Colonic mucosa (tissue), 4 donors: ENCODE data around the gene SCUBE1. TPM values are rescaled to one million over a fixed set of nuclear protein-coding genes. Genes with fewer than 3 reads are reported as not detected.

Experiments
- DNase-seq: peaks from one replicate; pipeline ENCODE4 v3.0.0-alpha.2; 2020
- H3K27ac ChIP-seq: fragments of 200-600 bp; one replicate; pipeline ENCODE4 v1.8.0; 2021
- H3K27me3 ChIP-seq: fragments of 200-600 bp; one replicate; pipeline ENCODE4 v1.8.0; 2021
- H3K36me3 ChIP-seq: fragments of 200-600 bp; one replicate; pipeline ENCODE4 v1.8.0; 2021
- H3K4me1 ChIP-seq: fragments of 200-600 bp; one replicate; pipeline ENCODE4 v1.8.0; 2021; ENCODE audit warnings: mild to moderate bottlenecking
- H3K4me3 ChIP-seq: fragments of 200-600 bp; one replicate; pipeline ENCODE4 v1.8.0; 2021
- H3K9ac ChIP-seq, 2 donors: one replicate each; pipeline ENCODE4 v1.7.0; 2013; ENCODE audit warnings: control low read depth in 2 of 2, low read depth in 2 of 2, low read length in 2 of 2
- H3K9me3 ChIP-seq: fragments of 200-600 bp; one replicate; pipeline ENCODE4 v1.8.0; 2021
- intact Hi-C: fragments of 100-400 bp; cut with DNase I; formaldehyde crosslinking; loops from one replicate; pipeline ENCODE4 v1.14.1; 2022
- total RNA-seq, 2 donors: library from RNA; stranded (reverse); fragmentation: NEBNext Ultra II Directional in 1 of 2; extraction: Animal tissue kit (Norgen Biotek cat#: 25700) in 1 of 2; gene quantifications; one replicate each; pipeline ENCODE4 v1.2.1, GENCODE V29; 2021
- TF ChIP-seq, protein P1 (sequence below): fragments of 200-600 bp; IDR thresholded peaks from one replicate; pipeline ENCODE4 v1.8.0; 2022; ENCODE audit warnings: antibody characterized with exemption, mild to moderate bottlenecking
- donor health status: healthy.
- donor health status: DM: no; HTN: no; CAD: no.
- donor health status: DM: no; HTN: no; CAD: no.

SCUBE1 gene
- total RNA-seq, 2 donors from 2014 or later = 1.7 to 5.6 TPM

DNA sequence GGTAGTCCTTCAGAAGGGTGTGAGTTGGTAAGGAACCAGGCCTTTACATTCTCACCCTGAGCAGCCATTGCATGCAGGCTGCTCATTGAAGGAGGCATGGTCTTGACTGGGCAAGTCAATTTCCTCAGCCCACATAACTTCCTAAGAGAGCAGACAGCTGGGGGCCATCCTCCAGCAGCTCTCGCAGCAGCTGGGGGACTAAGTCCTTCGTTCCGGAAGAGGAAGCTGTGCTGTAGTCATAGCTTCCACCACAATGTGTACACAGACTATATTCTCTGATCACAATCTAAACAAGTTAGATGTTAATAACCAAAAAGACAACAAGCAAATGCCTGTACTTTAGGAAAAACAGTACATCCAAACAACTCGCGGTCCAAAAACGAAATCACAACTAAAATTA, 38.5 kb upstream of the SCUBE1 start:
- TF ChIP-seq, protein P1, sequence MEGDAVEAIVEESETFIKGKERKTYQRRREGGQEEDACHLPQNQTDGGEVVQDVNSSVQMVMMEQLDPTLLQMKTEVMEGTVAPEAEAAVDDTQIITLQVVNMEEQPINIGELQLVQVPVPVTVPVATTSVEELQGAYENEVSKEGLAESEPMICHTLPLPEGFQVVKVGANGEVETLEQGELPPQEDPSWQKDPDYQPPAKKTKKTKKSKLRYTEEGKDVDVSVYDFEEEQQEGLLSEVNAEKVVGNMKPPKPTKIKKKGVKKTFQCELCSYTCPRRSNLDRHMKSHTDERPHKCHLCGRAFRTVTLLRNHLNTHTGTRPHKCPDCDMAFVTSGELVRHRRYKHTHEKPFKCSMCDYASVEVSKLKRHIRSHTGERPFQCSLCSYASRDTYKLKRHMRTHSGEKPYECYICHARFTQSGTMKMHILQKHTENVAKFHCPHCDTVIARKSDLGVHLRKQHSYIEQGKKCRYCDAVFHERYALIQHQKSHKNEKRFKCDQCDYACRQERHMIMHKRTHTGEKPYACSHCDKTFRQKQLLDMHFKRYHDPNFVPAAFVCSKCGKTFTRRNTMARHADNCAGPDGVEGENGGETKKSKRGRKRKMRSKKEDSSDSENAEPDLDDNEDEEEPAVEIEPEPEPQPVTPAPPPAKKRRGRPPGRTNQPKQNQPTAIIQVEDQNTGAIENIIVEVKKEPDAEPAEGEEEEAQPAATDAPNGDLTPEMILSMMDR = no peak
- Histone ChIP-seq H3K4me3 (no peak overlapping the region), H3K27me3 (peaks cover 2% of the 10 kb centered on the region), H3K9me3 (no peaks in the 10 kb centered on the region), H3K27ac (no peak overlapping the region), H3K9ac (no peak overlapping the region), H3K4me1 (no peaks in the 10 kb centered on the region), H3K36me3 (no peaks in the 10 kb centered on the region)
- no peak for DNase-seq
- intact Hi-C loops = no loop called here

GRCh38 chr22:43377896-43378704, 34.9 kb upstream of the SCUBE1 start:
- Histone ChIP-seq H3K4me1 (no peaks in the 10 kb centered on the region), H3K36me3 (no peaks in the 10 kb centered on the region), H3K4me3 (no peak overlapping the region), H3K27me3 (no peaks in the 10 kb centered on the region), H3K9me3 (no peaks in the 10 kb centered on the region), H3K9ac (no peak overlapping the region), H3K27ac (no peak overlapping the region)
- DNase-seq = peak; percentile 34
- TF ChIP-seq, protein P1 = no peak
- intact Hi-C loops = no loop called here

- Histone ChIP-seq H3K9ac (no peak overlapping the region), H3K36me3 (no peaks in the 10 kb centered on the region), H3K9me3 (no peaks in the 10 kb centered on the region), H3K27me3 (no peaks in the 10 kb centered on the region), H3K4me3 (no peak overlapping the region), H3K4me1 (no peaks in the 10 kb centered on the region), H3K27ac (no peak overlapping the region)
- no peak for DNase-seq
- TF ChIP-seq, protein P1 = no peak
- intact Hi-C loops = no loop called here
Observed at GRCh38 chr22:43377548-43377895, 34.4 kb upstream of the SCUBE1 start.

GRCh38 chr22:43376765-43377547, 33.8 kb upstream of the SCUBE1 start:
- Histone ChIP-seq H3K4me3 (no peak overlapping the region), H3K27ac (no peak overlapping the region), H3K4me1 (no peaks in the 10 kb centered on the region), H3K9ac (no peak overlapping the region), H3K27me3 (no peaks in the 10 kb centered on the region), H3K36me3 (no peaks in the 10 kb centered on the region), H3K9me3 (no peaks in the 10 kb centered on the region)
- intact Hi-C loops = no loop called here
- TF ChIP-seq, protein P1 = no peak
- DNase-seq = no peak

GRCh38 chr22:43375951-43376455, 32.8 kb upstream of the SCUBE1 start:
- H3K9ac ChIP-seq = no peak overlapping the region
- no peaks in the 10 kb centered on the region for H3K9me3 ChIP-seq
- no peaks in the 10 kb centered on the region for H3K4me1 ChIP-seq
- H3K27ac ChIP-seq = no peak overlapping the region
- no peak overlapping the region for H3K4me3 ChIP-seq
- H3K36me3 ChIP-seq = no peaks in the 10 kb centered on the region
- DNase-seq = no peak
- no peaks in the 10 kb centered on the region for H3K27me3 ChIP-seq
- intact Hi-C loops = no loop called here
- TF ChIP-seq, protein P1 = no peak
